ENCODE data around the gene OLIG1.

Gene OLIG1

GRCh38 chr21:33069994-33070743, at the start of gene OLIG1:
OLIG1 (plus strand) TSS chr21:33070141; CDS start chr21:33070247, 106 bp downstream.
- no peak for DNase-seq (ENCODE audit: low read depth in 1 of 2, low spot score in 1 of 2)

DNA sequence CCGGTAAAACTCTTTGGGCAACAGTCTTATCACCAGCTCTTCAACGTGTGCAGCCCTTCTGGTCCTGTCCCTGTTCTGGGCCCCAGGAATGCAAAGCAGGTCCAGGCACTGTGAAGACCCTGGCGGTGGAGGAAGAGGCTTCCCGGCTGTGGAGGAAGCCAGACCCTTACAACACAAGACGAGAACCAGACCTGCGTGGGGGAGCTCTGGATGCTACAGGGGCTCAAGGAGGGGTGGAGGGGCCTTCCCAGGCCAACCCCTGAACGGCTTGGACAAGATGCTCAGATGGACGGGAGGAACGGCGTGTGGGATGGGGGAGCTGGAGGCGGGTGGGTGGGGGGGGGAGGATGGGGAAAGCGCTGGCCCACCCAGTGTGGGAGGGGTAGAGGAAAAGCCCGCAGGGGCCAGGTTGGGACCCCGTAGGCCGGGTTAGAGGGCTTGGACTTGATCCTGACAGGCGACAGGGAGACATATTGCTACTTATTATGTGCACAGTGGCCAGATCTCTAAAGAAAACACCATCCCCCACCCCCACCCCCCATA, 49.3 kb upstream of the OLIG1 start:
- no peak for DNase-seq (ENCODE audit: low read depth in 1 of 2, low spot score in 1 of 2)

DNA sequence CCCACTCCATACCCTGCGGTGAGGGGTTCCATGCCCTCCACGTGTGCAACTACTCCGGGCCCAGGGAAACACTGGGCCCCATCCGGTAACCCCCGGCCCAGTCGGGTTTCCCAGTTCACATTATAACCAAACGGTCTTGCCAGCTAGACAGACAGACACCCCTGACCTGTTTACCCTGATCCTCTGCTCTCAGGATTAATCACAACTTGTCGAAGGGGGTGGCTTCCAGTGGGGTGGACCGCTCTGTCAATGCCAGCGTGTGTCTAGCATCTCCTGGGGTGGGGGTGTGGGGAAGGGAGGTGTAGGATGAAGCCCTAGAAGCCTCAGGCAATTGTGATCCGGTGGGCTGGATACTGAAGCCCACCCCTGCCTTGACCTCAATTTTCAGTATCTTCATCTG, 48.8 kb upstream of the OLIG1 start:
- DNase-seq (ENCODE audit: low read depth in 1 of 2, low spot score in 1 of 2): no peak

- no peak for DNase-seq (ENCODE audit: low read depth in 1 of 2, low spot score in 1 of 2)
These were observed 48.3 kb upstream of the OLIG1 start for GRCh38 chr21:33021667-33022066.

- DNase-seq (ENCODE audit: low read depth in 1 of 2, low spot score in 1 of 2): no peak
These were observed 47.5 kb upstream of the OLIG1 start for GRCh38 chr21:33022489-33022827.

GRCh38 chr21:33022828-33023573, 46.9 kb upstream of the OLIG1 start:
- no peak for DNase-seq (ENCODE audit: low read depth in 1 of 2, low spot score in 1 of 2)

GRCh38 chr21:33023574-33024200, 46.3 kb upstream of the OLIG1 start:
- DNase-seq (ENCODE audit: low read depth in 1 of 2, low spot score in 1 of 2): no peak

DNA sequence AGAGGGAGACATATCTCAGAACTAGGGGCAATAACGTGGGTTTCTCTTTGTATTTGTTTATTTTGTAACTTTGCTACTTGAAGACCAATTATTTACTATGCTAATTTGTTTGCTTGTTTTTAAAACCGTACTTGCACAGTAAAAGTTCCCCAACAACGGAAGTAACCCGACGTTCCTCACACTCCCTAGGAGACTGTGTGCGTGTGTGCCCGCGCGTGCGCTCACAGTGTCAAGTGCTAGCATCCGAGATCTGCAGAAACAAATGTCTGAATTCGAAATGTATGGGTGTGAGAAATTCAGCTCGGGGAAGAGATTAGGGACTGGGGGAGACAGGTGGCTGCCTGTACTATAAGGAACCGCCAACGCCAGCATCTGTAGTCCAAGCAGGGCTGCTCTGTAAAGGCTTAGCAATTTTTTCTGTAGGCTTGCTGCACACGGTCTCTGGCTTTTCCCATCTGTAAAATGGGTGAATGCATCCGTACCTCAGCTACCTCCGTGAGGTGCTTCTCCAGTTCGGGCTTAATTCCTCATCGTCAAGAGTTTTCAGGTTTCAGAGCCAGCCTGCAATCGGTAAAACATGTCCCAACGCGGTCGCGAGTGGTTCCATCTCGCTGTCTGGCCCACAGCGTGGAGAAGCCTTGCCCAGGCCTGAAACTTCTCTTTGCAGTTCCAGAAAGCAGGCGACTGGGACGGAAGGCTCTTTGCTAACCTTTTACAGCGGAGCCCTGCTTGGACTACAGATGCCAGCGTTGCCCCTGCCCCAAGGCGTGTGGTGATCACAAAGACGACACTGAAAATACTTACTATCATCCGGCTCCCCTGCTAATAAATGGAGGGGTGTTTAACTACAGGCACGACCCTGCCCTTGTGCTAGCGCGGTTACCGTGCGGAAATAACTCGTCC, 45.5 kb upstream of the OLIG1 start:
- no peak for DNase-seq (ENCODE audit: low read depth in 1 of 2, low spot score in 1 of 2)

- DNase-seq (ENCODE audit: low read depth in 1 of 2, low spot score in 1 of 2): no peak
These were observed 44.8 kb upstream of the OLIG1 start for GRCh38 chr21:33025106-33025488.

GRCh38 chr21:33025489-33026442, 44.2 kb upstream of the OLIG1 start, which contains the start of gene OLIG2:
OLIG2 (plus strand) TSS chr21:33025935; CDS start chr21:33026863, 928 bp downstream.
- no peak for DNase-seq (ENCODE audit: low read depth in 1 of 2, low spot score in 1 of 2)

- no peak for DNase-seq (ENCODE audit: low read depth in 1 of 2, low spot score in 1 of 2)
These were observed 43.5 kb upstream of the OLIG1 start for GRCh38 chr21:33026443-33026858.

DNA sequence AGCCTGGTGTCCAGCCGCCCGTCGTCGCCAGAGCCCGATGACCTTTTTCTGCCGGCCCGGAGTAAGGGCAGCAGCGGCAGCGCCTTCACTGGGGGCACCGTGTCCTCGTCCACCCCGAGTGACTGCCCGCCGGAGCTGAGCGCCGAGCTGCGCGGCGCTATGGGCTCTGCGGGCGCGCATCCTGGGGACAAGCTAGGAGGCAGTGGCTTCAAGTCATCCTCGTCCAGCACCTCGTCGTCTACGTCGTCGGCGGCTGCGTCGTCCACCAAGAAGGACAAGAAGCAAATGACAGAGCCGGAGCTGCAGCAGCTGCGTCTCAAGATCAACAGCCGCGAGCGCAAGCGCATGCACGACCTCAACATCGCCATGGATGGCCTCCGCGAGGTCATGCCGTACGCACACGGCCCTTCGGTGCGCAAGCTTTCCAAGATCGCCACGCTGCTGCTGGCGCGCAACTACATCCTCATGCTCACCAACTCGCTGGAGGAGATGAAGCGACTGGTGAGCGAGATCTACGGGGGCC, 43.0 kb upstream of the OLIG1 start:
- DNase-seq (ENCODE audit: low read depth in 1 of 2, low spot score in 1 of 2): no peak

- no peak for DNase-seq (ENCODE audit: low read depth in 1 of 2, low spot score in 1 of 2)
These were observed 42.3 kb upstream of the OLIG1 start for GRCh38 chr21:33027401-33028286.

DNA sequence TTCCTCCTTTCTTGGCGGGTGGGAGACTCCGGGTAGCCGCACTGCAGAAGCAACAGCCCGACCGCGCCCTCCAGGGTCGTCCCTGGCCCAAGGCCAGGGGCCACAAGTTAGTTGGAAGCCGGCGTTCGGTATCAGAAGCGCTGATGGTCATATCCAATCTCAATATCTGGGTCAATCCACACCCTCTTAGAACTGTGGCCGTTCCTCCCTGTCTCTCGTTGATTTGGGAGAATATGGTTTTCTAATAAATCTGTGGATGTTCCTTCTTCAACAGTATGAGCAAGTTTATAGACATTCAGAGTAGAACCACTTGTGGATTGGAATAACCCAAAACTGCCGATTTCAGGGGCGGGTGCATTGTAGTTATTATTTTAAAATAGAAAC, 41.7 kb upstream of the OLIG1 start:
- no peak for DNase-seq (ENCODE audit: low read depth in 1 of 2, low spot score in 1 of 2)

DNA sequence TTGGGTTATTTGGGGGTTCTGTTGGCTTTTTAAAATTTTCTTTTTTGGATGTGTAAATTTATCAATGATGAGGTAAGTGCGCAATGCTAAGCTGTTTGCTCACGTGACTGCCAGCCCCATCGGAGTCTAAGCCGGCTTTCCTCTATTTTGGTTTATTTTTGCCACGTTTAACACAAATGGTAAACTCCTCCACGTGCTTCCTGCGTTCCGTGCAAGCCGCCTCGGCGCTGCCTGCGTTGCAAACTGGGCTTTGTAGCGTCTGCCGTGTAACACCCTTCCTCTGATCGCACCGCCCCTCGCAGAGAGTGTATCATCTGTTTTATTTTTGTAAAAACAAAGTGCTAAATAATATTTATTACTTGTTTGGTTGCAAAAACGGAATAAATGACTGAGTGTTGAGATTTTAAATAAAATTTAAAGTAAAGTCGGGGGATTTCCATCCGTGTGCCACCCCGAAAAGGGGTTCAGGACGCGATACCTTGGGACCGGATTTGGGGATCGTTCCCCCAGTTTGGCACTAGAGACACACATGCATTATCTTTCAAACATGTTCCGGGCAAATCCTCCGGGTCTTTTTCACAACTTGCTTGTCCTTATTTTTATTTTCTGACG, 41.1 kb upstream of the OLIG1 start:
- no peak for DNase-seq (ENCODE audit: low read depth in 1 of 2, low spot score in 1 of 2)

DNA sequence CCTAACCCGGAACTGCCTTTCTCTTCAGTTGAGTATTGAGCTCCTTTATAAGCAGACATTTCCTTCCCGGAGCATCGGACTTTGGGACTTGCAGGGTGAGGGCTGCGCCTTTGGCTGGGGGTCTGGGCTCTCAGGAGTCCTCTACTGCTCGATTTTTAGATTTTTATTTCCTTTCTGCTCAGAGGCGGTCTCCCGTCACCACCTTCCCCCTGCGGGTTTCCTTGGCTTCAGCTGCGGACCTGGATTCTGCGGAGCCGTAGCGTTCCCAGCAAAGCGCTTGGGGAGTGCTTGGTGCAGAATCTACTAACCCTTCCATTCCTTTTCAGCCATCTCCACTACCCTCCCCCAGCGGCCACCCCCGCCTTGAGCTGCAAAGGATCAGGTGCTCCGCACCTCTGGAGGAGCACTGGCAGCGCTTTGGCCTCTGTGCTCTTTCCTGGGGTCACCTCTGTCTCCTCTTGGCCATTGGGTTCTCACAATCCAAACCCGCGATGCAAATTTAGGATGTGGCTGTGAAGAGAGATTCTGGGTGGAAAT, 40.5 kb upstream of the OLIG1 start:
- no peak for DNase-seq (ENCODE audit: low read depth in 1 of 2, low spot score in 1 of 2)

GRCh38 chr21:33029975-33030461, 39.9 kb upstream of the OLIG1 start:
- DNase-seq (ENCODE audit: low read depth in 1 of 2, low spot score in 1 of 2): no peak

DNA sequence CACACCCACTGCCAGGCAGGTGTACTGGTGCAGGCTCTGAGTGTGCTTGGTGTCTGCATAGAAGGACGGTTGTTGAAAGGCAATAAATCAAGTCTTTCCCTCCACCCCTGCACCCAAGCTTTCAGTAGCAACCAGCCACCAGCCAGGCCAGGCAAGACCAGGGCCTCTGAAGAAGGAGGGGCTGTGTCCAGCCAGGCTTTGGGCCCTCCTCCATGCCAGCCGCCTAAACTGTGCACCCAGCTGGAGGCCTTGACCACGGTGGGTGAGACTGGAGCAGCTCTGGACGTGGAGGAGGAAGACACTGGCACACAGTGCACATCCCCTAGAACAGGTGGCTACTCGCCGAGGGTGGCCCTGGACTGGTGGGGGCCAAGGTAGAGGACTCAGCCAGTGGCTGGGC, 39.3 kb upstream of the OLIG1 start:
- no peak for DNase-seq (ENCODE audit: low read depth in 1 of 2, low spot score in 1 of 2)
